OCI-LY7 (cell line): ENCODE data around the gene MRS2. TPM values are rescaled to one million over a fixed set of nuclear protein-coding genes. Genes with fewer than 3 reads are reported as not detected.
"Not testable (repeated sequence)": the region's sequence is repeated elsewhere in the genome, so short reads cannot be mapped to it uniquely, and the experiment has no call there.

ENCODE experiments used
- BruUV-seq: library from RNA; stranded (reverse); fragments of 400-500 nt; replicated peaks from 2 replicates; lab custom pipeline; 2021; lab: Mats Ljungman, UMichigan
- CTCF ChIA-PET: fragments of 300-600 bp; sonication (Branson Sonifier 250); formaldehyde crosslinking; loops from one replicate; lab custom pipeline; 2022; ENCODE audit warnings: antibody characterized with exemption; ENCODE audit not compliant: unreplicated experiment; lab: Charles Lee
- POLR2A ChIA-PET: fragments of 300-600 bp; sonication (Branson Sonifier 250); formaldehyde crosslinking; loops from one replicate; lab custom pipeline; 2022; ENCODE audit warnings: antibody characterized with exemption; lab: Charles Lee
- DNase-seq: peaks from one replicate; pipeline ENCODE4 v3.0.0-alpha.2; 2015; ENCODE audit warnings: low spot score
- H2AFZ ChIP-seq: fragments of 200-600 bp; sonication (generic), shearing (Covaris generic); 2 replicates; pipeline ENCODE4 v1.6.1; 2014; ENCODE audit warnings: mild to moderate bottlenecking, antibody characterized with exemption, low read length, moderate library complexity
- H3K27ac ChIP-seq: fragments of 200-600 bp; sonication (generic); 2 replicates; pipeline ENCODE4 v1.5.1; 2014; ENCODE audit warnings: mixed run types, low read depth, mild to moderate bottlenecking, moderate library complexity, low read length, inconsistent platforms; ENCODE audit not compliant: poor library complexity, severe bottlenecking
- H3K36me3 ChIP-seq: fragments of 200-600 bp; sonication (generic); 2 replicates; pipeline ENCODE4 v1.6.1; 2014; ENCODE audit warnings: mild to moderate bottlenecking, antibody characterized with exemption, low read length, moderate library complexity, mixed read lengths; ENCODE audit not compliant: insufficient read depth
- H3K4me1 ChIP-seq: fragments of 200-600 bp; sonication (generic); 2 replicates; pipeline ENCODE4 v1.5.1; 2014; ENCODE audit warnings: mild to moderate bottlenecking, low read length; ENCODE audit not compliant: insufficient read depth, poor library complexity, severe bottlenecking
- H3K4me2 ChIP-seq: fragments of 200-600 bp; sonication (generic); 2 replicates; pipeline ENCODE4 v1.6.1; 2014; ENCODE audit warnings: mild to moderate bottlenecking, low read length
- H3K4me3 ChIP-seq: fragments of 200-600 bp; sonication (generic); 2 replicates; pipeline ENCODE4 v1.5.1; 2014; ENCODE audit warnings: mild to moderate bottlenecking, low read depth, low read length; ENCODE audit not compliant: poor library complexity, severe bottlenecking
- H3K79me2 ChIP-seq: fragments of 200-600 bp; sonication (generic); 2 replicates; pipeline ENCODE4 v1.6.1; 2016; ENCODE audit warnings: low read depth, mild to moderate bottlenecking, low read length, moderate library complexity, mixed read lengths; ENCODE audit not compliant: insufficient read depth
- H3K9me2 ChIP-seq: fragments of 200-600 bp; sonication (generic); 2 replicates; pipeline ENCODE4 v1.6.1; 2016; ENCODE audit warnings: mild to moderate bottlenecking, low read length, mixed read lengths; ENCODE audit not compliant: insufficient read depth
- H3K9me3 ChIP-seq: fragments of 200-600 bp; sonication (generic); 2 replicates; pipeline ENCODE4 v1.6.1; 2014; ENCODE audit warnings: mild to moderate bottlenecking, mixed run types, low read length, mixed read lengths
- H4K20me1 ChIP-seq: fragments of 200-600 bp; sonication (generic); 2 replicates; pipeline ENCODE4 v1.6.1; 2014; ENCODE audit warnings: mild to moderate bottlenecking, antibody characterized with exemption, low read length, moderate library complexity, mixed read lengths; ENCODE audit not compliant: insufficient read depth
- EZH2phosphoT487 ChIP-seq: fragments of 200-600 bp; sonication (generic); IDR thresholded peaks from 2 replicates; pipeline ENCODE4 v1.6.1; 2018; ENCODE audit warnings: low read depth, borderline replicate concordance, mild to moderate bottlenecking, mixed run types, antibody characterized with exemption, low read length, moderate library complexity, mixed read lengths
- intact Hi-C: fragments of 100-400 bp; cut with micrococcal nuclease; formaldehyde crosslinking; loops from one replicate; pipeline ENCODE4 v1.10.0; 2022; ENCODE audit not compliant: unreplicated experiment
- total RNA-seq, 2 experiments: library from RNA; depleted of rRNA in 1 of 2; stranded (reverse); fragments of >200 nt in 1 of 2; shearing (Covaris generic) in 1 of 2; gene quantifications; 2 replicates each; pipeline ENCODE4 v1.2.3, GENCODE V29; 2014 to 2022
- TF ChIP-seq, protein P1 (sequence below): fragments of 200-600 bp; sonication (generic); conservative IDR thresholded peaks from 2 replicates; pipeline ENCODE4 v1.5.1; 2014; ENCODE audit warnings: mild to moderate bottlenecking, antibody characterized with exemption, low read length, moderate library complexity, mixed read lengths

The MRS2 gene
- total RNA-seq, 2 experiments from 2014 or later = 0.97 TPM; not detected in 1

DNA sequence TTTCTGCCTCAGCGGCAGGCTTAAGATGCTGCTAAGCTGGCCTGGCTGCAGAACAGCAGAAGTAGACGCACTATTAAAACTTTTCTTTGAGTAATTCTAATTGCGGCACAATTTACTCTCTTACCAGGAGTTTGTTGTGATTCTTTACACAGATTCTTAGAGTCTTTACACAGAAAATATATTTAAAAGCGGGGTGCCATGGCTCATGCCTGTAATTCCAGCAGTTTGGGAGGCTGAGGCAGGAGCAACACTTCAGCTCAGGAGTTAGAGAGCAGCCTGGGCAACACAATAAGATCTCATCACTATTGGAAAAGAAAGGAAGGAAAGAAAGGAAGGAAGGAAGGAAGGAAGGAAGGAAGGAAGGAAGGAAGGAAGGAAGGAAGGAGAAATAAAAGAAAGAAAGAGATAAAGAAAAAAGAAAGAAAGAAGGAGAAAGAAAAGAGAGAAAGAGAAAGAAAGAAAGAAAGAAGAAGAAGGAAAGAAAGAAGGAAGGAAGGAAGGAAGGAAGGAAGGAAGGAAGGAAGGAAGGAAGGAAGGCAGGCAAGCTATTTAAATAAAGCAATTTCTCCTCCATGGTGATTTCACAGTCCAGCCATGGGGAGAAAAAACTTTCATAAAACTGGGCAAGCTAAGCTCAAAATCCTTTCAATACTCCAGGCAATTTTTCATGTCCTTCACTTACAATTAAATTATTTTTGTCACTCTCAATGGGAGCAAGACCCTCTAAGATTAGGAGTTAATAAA, 21.1 kb upstream of the MRS2 start:
- H3K4me1 ChIP-seq = no peaks in the 10 kb centered on the region
- ChIA-PET POLR2A (interaction anchor here (0.5 kb wide), 1 partner anchor 700 kb away, joined by 3 read pairs; no protein-coding TSS in a partner anchor), CTCF (no interaction called here)
- intact Hi-C loops = no loop called here
- TF ChIP-seq, protein P1, sequence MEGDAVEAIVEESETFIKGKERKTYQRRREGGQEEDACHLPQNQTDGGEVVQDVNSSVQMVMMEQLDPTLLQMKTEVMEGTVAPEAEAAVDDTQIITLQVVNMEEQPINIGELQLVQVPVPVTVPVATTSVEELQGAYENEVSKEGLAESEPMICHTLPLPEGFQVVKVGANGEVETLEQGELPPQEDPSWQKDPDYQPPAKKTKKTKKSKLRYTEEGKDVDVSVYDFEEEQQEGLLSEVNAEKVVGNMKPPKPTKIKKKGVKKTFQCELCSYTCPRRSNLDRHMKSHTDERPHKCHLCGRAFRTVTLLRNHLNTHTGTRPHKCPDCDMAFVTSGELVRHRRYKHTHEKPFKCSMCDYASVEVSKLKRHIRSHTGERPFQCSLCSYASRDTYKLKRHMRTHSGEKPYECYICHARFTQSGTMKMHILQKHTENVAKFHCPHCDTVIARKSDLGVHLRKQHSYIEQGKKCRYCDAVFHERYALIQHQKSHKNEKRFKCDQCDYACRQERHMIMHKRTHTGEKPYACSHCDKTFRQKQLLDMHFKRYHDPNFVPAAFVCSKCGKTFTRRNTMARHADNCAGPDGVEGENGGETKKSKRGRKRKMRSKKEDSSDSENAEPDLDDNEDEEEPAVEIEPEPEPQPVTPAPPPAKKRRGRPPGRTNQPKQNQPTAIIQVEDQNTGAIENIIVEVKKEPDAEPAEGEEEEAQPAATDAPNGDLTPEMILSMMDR = no peak
- TF ChIP-seq EZH2phosphoT487 = no peak
- H3K79me2 ChIP-seq = no peaks in the 10 kb centered on the region
- no peak overlapping the region for H3K4me3 ChIP-seq
- no peak overlapping the region for H3K27ac ChIP-seq
- BruUV-seq = no TSS peak
- no peak overlapping the region for H2AFZ ChIP-seq
- H3K9me3 ChIP-seq = no peaks in the 10 kb centered on the region
- no peaks in the 10 kb centered on the region for H3K9me2 ChIP-seq
- no peak overlapping the region for H3K4me2 ChIP-seq
- no peak for DNase-seq
- no peaks in the 10 kb centered on the region for H3K36me3 ChIP-seq
- no peaks in the 10 kb centered on the region for H4K20me1 ChIP-seq

DNA sequence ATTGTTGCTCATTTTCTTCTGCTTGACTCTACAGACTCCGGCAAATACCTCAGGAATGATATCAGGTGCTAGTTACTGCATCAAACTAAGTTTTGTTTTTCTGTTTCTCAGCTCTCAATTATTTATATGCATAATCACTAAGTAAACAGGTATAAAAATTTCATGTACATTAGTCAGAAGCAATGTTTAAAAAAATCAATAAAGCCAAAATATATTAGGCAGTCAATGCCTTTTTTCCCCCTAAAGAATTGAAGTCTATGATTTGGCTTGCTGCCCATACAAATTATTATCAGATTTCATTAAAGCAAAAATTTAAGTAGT, 20.6 kb upstream of the MRS2 start:
- ChIA-PET CTCF (no interaction called here), POLR2A (no interaction called here)
- BruUV-seq = no TSS peak
- H3K9me3 ChIP-seq = no peaks in the 10 kb centered on the region
- no peaks in the 10 kb centered on the region for H3K9me2 ChIP-seq
- no peak overlapping the region for H3K4me2 ChIP-seq
- H4K20me1 ChIP-seq = no peaks in the 10 kb centered on the region
- no peak for DNase-seq
- H3K36me3 ChIP-seq = no peaks in the 10 kb centered on the region
- TF ChIP-seq, protein P1 = no peak
- no peak for TF ChIP-seq EZH2phosphoT487
- H3K4me1 ChIP-seq = no peaks in the 10 kb centered on the region
- H2AFZ ChIP-seq = no peak overlapping the region
- no peak overlapping the region for H3K27ac ChIP-seq
- no peak overlapping the region for H3K4me3 ChIP-seq
- intact Hi-C loops = no loop called here
- H3K79me2 ChIP-seq = no peaks in the 10 kb centered on the region

DNA sequence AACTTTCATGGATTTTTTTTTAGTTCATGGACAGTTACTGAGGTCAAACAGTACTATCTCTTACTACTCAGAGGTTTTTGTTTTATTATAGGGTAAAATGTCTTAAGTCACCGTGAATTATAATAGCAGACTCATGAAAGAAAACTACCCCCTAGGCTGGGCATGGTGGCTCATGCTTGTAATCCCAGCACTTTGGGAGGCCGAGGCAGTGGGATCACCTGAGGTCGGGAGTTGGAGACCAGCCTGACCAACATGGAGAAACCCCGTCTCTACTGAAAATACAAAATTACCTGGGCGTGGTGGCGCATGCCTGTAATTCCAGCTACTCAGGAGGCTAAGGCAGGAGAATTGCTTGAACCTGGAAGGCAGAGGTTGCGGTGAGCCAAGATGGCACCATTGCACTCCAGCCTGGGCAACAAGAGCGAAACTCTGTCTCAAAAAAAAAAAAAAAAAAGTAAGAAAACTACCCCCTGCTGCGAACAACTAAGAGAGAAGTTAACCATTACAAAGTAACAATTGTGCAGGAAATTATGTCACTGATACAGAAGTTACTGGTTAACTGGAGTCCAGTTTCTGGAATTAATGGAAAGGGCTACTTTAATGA, 19.7 kb upstream of the MRS2 start:
- H3K79me2 ChIP-seq, DNase-seq, H4K20me1 ChIP-seq, H2AFZ ChIP-seq, H3K36me3 ChIP-seq, H3K4me1 ChIP-seq, H3K4me3 ChIP-seq, H3K27ac ChIP-seq, POLR2A ChIA-PET, intact Hi-C loops, H3K9me3 ChIP-seq, H3K9me2 ChIP-seq, CTCF ChIA-PET, H3K4me2 ChIP-seq, BruUV-seq: not testable (repeated sequence)

DNA sequence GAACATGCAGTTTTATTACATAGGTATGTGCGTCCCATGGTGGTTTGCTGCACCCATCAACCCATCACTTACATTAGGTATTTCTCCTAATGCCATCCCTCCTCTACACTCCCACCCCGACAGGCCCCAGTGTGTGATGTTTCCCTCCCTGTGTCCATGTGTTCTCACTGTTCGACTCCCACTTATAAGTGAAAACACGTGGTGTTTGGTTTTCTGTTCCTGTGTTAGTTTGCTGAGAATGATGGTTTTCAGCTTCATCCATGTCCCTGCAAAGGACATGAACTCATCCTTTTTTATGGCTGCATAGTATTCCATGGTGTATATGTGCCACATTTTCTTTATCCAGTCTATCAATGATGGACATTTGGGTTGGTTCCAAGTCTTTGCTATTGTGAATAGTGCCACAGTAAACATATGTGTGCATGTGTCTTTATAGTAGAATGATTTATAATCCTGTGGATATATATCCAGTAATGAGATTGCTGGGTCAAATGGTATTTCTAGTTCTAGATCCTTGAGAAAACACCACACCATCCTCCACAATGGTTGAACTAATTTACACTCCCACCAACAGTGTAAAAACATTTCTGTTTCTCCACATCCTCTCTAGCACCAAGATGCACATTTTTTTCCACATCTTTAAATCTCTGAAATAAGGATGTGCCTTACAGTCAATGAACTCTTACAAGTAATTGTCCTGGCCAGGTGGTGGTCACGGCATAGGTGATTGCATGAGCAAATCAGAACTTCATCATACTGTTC, 18.2 kb upstream of the MRS2 start:
- H3K9me2 ChIP-seq, H3K9me3 ChIP-seq, DNase-seq, H3K4me2 ChIP-seq, POLR2A ChIA-PET, intact Hi-C loops, H3K27ac ChIP-seq, H4K20me1 ChIP-seq, H2AFZ ChIP-seq, H3K79me2 ChIP-seq, H3K4me1 ChIP-seq, CTCF ChIA-PET, BruUV-seq, H3K4me3 ChIP-seq, H3K36me3 ChIP-seq: not testable (repeated sequence)
